Neural progenitor cell (in vitro differentiated cells): ENCODE measurements around the gene PADI3. TPM values are rescaled to one million over a fixed set of nuclear protein-coding genes. Genes with fewer than 3 reads are reported as not detected.

ENCODE experiments used
- DNase-seq: peaks from one replicate; pipeline ENCODE4 v3.0.0-alpha.2; 2016; ENCODE audit warnings: low spot score
- H2AFZ ChIP-seq: fragments of 200-600 bp; sonication (generic); replicated peaks from 2 replicates; pipeline ENCODE4 v1.6.1; 2016; ENCODE audit warnings: antibody characterized with exemption
- H3F3A ChIP-seq: fragments of 200-600 bp; sonication (generic); 2 replicates; pipeline ENCODE4 v1.6.1; 2016; ENCODE audit warnings: antibody characterized with exemption, low read depth
- H3K27ac ChIP-seq: fragments of 200-600 bp; sonication (generic); 2 replicates; pipeline ENCODE4 v1.5.1; 2016; ENCODE audit warnings: mild to moderate bottlenecking
- H3K27me3 ChIP-seq: fragments of 200-600 bp; sonication (generic); 2 replicates; pipeline ENCODE4 v1.6.1; 2016; ENCODE audit warnings: mild to moderate bottlenecking, moderate library complexity
- H3K36me3 ChIP-seq: fragments of 200-600 bp; sonication (generic); 2 replicates; pipeline ENCODE4 v1.5.1; 2016
- H3K4me1 ChIP-seq: fragments of 200-600 bp; sonication (generic); 2 replicates; pipeline ENCODE4 v1.6.1; 2016; ENCODE audit warnings: mixed run types
- H3K4me2 ChIP-seq: fragments of 200-600 bp; sonication (generic); 2 replicates; pipeline ENCODE4 v1.6.1; 2016
- H3K4me3 ChIP-seq: fragments of 200-600 bp; sonication (generic); 2 replicates; pipeline ENCODE4 v1.5.1; 2016
- H3K79me2 ChIP-seq: fragments of 200-600 bp; sonication (generic); 2 replicates; pipeline ENCODE4 v1.6.1; 2016; ENCODE audit warnings: low read depth
- H3K9ac ChIP-seq: fragments of 200-600 bp; sonication (generic); 2 replicates; pipeline ENCODE4 v1.6.1; 2016
- H3K9me3 ChIP-seq: fragments of 200-600 bp; sonication (generic); 2 replicates; pipeline ENCODE4 v1.5.1; 2016; ENCODE audit warnings: low read depth
- H4K20me1 ChIP-seq: fragments of 200-600 bp; sonication (generic); 2 replicates; pipeline ENCODE4 v1.6.1; 2016; ENCODE audit warnings: low read depth
- H3K27ac Mint-ChIP-seq: 3 replicates; pipeline ENCODE4 v1.8.0; 2021; ENCODE audit warnings: mixed read lengths
- H3K27me3 Mint-ChIP-seq: 2 replicates; pipeline ENCODE4 v1.8.0; 2022; ENCODE audit warnings: low read depth, mild to moderate bottlenecking, inconsistent platforms, moderate library complexity, mixed read lengths; ENCODE audit not compliant: insufficient read depth
- H3K36me3 Mint-ChIP-seq: 3 replicates; pipeline ENCODE4 v1.8.0; 2021; ENCODE audit warnings: mixed read lengths
- H3K4me1 Mint-ChIP-seq: 3 replicates; pipeline ENCODE4 v1.8.0; 2021; ENCODE audit warnings: mixed read lengths
- H3K4me3 Mint-ChIP-seq: 3 replicates; pipeline ENCODE4 v1.8.0; 2021; ENCODE audit warnings: mild to moderate bottlenecking, moderate library complexity, mixed read lengths
- H3K9me3 Mint-ChIP-seq: 3 replicates; pipeline ENCODE4 v1.8.0; 2020; ENCODE audit warnings: mixed read lengths
- EZH2 ChIP-seq: fragments of 200-600 bp; sonication (generic); IDR thresholded peaks from 2 replicates; pipeline ENCODE4 v1.6.1; 2017; ENCODE audit warnings: antibody characterized with exemption, mild to moderate bottlenecking, moderate library complexity
- EZH2phosphoT487 ChIP-seq: fragments of 200-600 bp; sonication (generic); IDR thresholded peaks from 2 replicates; pipeline ENCODE4 v1.6.1; 2017; ENCODE audit warnings: antibody characterized with exemption
- total RNA-seq: library from RNA; depleted of rRNA; stranded (reverse); fragments of >200 nt; gene quantifications from 2 replicates; pipeline ENCODE4 v1.2.3, GENCODE V29; 2015; ENCODE audit warnings: low replicate concordance
- TF ChIP-seq, protein P1 (sequence below): fragments of 200-600 bp; sonication (generic); IDR thresholded peaks from 2 replicates; pipeline ENCODE4 v1.5.1; 2017; ENCODE audit warnings: antibody characterized with exemption, mild to moderate bottlenecking

Gene PADI3
- total RNA-seq, 1 donor from 2014 or later = 1.0 TPM

DNA sequence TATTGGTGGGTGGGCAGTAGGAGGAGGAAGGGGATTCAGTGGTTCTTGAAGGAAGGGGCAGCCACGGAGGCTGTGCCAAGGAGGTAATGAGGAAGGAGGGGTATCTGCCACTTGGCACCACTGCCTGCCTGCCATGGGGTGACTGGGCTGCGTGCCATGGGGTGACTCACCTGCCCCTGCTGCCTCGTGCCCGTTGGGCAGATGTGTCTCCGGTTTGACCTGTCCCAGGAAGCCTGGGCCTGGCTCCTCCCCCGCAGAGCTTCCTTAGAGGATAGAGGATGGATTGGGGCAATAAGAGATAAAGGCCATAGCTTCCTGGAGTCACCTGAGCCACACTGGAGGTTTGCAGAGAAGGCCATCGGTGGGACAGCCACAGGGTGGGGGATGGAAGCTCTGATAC is 1.7 kb downstream of the PADI3 start:
- Mint-ChIP-seq H3K9me3 (no peaks in the 10 kb centered on the region), H3K27ac (no peak overlapping the region), H3K4me3 (no peak overlapping the region), H3K4me1 (peaks cover 9% of the 10 kb centered on the region), H3K36me3 (no peaks in the 10 kb centered on the region), H3K27me3 (peaks cover 8% of the 10 kb centered on the region)
- TF ChIP-seq, protein P1, sequence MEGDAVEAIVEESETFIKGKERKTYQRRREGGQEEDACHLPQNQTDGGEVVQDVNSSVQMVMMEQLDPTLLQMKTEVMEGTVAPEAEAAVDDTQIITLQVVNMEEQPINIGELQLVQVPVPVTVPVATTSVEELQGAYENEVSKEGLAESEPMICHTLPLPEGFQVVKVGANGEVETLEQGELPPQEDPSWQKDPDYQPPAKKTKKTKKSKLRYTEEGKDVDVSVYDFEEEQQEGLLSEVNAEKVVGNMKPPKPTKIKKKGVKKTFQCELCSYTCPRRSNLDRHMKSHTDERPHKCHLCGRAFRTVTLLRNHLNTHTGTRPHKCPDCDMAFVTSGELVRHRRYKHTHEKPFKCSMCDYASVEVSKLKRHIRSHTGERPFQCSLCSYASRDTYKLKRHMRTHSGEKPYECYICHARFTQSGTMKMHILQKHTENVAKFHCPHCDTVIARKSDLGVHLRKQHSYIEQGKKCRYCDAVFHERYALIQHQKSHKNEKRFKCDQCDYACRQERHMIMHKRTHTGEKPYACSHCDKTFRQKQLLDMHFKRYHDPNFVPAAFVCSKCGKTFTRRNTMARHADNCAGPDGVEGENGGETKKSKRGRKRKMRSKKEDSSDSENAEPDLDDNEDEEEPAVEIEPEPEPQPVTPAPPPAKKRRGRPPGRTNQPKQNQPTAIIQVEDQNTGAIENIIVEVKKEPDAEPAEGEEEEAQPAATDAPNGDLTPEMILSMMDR = no peak
- TF ChIP-seq EZH2 (no peak), EZH2phosphoT487 (no peak)
- no peak overlapping the region for H3K4me2 ChIP-seq
- peaks cover 4% of the 10 kb centered on the region for H3K4me1 ChIP-seq
- no peak for DNase-seq
- no peaks in the 10 kb centered on the region for H4K20me1 ChIP-seq
- no peaks in the 10 kb centered on the region for H3K79me2 ChIP-seq
- H3F3A ChIP-seq = peaks cover under 1% of the 10 kb centered on the region
- H3K9me3 ChIP-seq = no peaks in the 10 kb centered on the region
- H3K27ac ChIP-seq = no peak overlapping the region
- H2AFZ ChIP-seq = no peak overlapping the region
- H3K9ac ChIP-seq = no peak overlapping the region
- no peaks in the 10 kb centered on the region for H3K36me3 ChIP-seq
- no peaks in the 10 kb centered on the region for H3K27me3 ChIP-seq
- H3K4me3 ChIP-seq = no peak overlapping the region

DNA sequence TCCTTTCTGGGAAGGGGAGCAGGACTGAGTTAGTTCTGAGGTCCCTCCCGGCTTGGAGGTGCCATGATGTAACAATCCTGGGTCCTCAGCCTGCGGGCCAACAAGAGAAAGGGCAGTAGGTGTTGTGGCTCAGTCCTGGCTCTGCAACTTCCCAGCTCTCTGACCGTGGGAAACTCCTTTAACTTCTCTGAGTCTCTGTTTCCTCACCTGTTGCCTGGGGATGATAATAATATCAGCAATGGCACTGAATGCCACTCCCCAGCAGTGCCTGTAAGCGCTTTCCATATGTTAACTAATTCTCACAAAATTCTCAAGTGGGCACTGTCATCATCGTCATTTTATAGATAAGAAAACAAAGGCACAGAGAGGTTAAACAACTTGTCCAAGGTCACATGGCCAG is 2.3 kb downstream of the PADI3 start:
- H3K4me1 Mint-ChIP-seq = peaks cover 5% of the 10 kb centered on the region
- peaks cover 8% of the 10 kb centered on the region for H3K27me3 Mint-ChIP-seq
- H3K27me3 ChIP-seq = no peaks in the 10 kb centered on the region
- H3F3A ChIP-seq = no peaks in the 10 kb centered on the region
- H3K36me3 ChIP-seq = no peaks in the 10 kb centered on the region
- no peak for DNase-seq
- no peak overlapping the region for H3K4me2 ChIP-seq
- no peak overlapping the region for H2AFZ ChIP-seq
- H3K27ac ChIP-seq = no peak overlapping the region
- no peaks in the 10 kb centered on the region for H3K9me3 ChIP-seq
- no peaks in the 10 kb centered on the region for H3K36me3 Mint-ChIP-seq
- no peaks in the 10 kb centered on the region for H3K79me2 ChIP-seq
- H3K27ac Mint-ChIP-seq = no peak overlapping the region
- no peak overlapping the region for H3K4me3 Mint-ChIP-seq
- no peak overlapping the region for H3K9ac ChIP-seq
- no peak overlapping the region for H3K4me3 ChIP-seq
- no peaks in the 10 kb centered on the region for H3K4me1 ChIP-seq
- TF ChIP-seq EZH2 (no peak), EZH2phosphoT487 (no peak)
- TF ChIP-seq, protein P1 = no peak
- no peaks in the 10 kb centered on the region for H3K9me3 Mint-ChIP-seq
- no peaks in the 10 kb centered on the region for H4K20me1 ChIP-seq

DNA sequence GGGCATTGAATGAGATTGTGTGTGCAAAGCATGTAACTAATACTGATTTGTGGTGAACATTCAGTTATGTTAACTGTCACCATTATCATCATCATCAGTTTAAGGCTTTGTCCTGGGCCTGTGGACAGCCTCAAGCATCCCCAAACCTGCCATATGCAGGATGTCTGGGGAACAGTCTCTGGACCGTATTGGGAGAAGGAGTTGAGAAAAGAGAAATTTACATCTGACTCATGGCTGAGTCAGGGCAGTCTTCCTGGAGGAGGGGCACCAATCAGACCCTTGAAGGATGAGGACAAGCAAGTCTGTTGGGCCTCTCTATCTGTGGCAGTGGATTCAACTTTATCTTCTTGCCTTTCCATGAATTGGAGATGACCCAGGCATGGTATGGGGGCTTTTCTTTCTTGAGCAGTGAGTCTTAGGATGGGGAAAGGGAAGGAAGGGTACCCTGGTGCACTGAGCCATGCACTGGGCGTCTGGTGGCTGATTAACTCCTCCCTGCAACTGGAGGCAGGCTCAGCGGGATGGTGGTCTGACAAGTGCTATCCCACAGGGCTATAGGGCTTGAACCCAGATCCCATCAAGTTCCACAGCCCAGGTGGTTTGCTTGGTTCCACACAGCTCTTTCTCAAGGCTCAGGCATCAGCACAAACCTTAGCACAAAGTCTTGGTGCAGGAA is 2.9 kb downstream of the PADI3 start:
- no peak overlapping the region for H3K27ac ChIP-seq

More for the DNA sequence above, 2.9 kb downstream of the PADI3 start:
- Mint-ChIP-seq H3K27me3 (peaks cover 8% of the 10 kb centered on the region), H3K4me1 (peaks cover 3% of the 10 kb centered on the region), H3K36me3 (no peaks in the 10 kb centered on the region), H3K27ac (no peak overlapping the region), H3K9me3 (no peaks in the 10 kb centered on the region), H3K4me3 (no peak overlapping the region)
- H3K36me3 ChIP-seq = no peaks in the 10 kb centered on the region
- no peak overlapping the region for H2AFZ ChIP-seq
- H3K4me3 ChIP-seq = no peak overlapping the region
- no peaks in the 10 kb centered on the region for H4K20me1 ChIP-seq
- no peak for TF ChIP-seq EZH2phosphoT487
- TF ChIP-seq, protein P1 = no peak
- no peak for TF ChIP-seq EZH2
- H3K4me2 ChIP-seq = no peak overlapping the region
- H3K27me3 ChIP-seq = no peaks in the 10 kb centered on the region
- no peaks in the 10 kb centered on the region for H3K79me2 ChIP-seq
- no peaks in the 10 kb centered on the region for H3K4me1 ChIP-seq
- no peaks in the 10 kb centered on the region for H3F3A ChIP-seq
- no peak overlapping the region for H3K9ac ChIP-seq
- no peaks in the 10 kb centered on the region for H3K9me3 ChIP-seq
- no peak for DNase-seq
